ENCODE results near the gene CMTM6.
"Not testable (repeated sequence)": the region's sequence is repeated elsewhere in the genome, so short reads cannot be mapped to it uniquely, and the experiment has no call there.

Gene CMTM6

DNA sequence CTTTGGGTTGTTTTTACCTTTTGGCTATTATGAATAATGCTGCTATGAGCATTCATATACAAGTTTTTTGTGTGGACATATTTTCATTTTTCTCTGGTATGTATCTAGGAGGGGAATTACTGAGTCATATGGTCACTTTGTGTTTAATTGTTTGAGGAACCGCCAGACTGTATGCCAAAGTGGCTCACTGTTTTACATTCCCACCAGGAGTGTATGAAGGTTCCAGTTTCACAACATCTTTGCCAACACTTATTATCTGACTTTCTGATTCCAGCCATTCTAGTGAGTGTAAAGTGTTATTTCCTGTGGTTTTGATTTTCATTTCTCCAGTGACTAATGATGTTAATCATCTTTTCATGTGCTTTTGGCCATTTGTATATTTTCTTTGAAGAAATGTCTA is 59.2 kb downstream of the CMTM6 start:
- no peak for DNase-seq (ENCODE audit: low read depth)

DNA sequence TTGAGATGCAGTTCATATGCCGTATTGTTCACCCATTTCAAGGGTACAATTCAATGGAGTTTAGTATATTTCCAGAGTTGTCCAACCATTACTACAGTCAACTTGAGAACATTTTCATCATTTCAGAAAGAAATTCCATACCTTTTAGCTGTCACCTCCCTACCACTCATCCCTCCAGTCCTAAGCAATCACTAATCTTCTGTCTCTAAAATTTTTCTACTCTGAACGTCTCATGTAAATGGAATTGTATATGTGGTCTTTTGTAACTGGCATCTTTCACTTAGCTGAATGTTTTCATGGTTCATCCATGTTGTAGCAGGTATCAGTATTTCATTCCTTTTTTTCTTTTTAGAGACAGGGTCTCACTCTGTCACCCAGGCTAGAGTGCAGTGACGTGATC is 59.9 kb downstream of the CMTM6 start:
- no peak for DNase-seq (ENCODE audit: low read depth)

DNA sequence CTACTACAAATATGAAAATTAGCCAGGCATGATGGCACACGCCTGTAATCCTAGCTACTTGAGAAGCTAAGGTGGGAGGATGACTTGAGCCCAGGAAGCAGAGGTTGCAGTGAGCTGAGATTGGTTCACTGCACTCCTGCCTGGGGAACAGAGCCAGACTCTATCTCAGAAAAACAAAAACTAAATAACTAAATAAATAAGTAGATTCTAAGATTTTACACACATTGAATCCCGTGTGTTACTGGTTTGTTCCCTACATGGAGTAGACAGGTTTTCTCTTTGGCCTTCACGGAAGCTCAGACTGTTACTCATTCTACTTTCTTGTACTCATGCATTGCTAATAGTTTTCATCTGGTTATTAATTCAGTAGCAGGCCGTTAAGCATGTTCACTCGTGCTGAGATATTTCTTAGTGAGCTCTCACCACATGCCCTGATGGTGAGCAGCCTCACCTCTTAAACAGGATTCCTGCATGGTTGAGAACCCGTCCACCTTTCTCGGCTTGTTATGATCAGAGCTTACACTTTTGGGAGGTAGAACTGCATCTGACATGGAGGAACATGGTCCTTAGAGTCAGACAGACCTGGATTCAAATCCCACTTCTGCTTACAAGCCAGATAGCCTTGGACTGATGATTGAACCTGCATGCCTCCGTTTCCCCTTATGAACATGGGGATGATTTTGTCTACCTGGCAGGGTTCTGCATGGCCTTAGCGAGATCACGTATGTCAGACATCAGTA is 61.9 kb downstream of the CMTM6 start:
- no peak for DNase-seq (ENCODE audit: low read depth)

DNA sequence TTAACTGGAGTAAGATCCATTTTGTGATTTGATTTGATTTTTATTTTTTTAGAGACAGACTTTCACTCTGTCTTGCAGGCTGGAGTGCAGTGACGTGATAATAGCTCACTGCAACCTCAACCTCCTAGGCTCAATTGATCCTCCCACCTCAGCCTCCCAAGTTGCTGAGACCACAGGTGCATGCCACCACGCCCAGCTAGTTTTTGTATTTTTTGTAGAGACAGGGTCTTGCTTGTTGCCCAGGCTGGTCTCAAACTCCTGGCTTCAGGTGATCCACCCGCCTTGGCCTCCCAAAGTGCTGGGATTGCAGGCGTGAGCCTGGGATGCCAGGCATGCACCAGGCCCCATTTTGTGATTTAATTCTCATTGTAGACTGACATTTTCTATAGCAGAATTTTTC is 63.2 kb downstream of the CMTM6 start:
- not testable (repeated sequence) for DNase-seq (ENCODE audit: low read depth)

DNA sequence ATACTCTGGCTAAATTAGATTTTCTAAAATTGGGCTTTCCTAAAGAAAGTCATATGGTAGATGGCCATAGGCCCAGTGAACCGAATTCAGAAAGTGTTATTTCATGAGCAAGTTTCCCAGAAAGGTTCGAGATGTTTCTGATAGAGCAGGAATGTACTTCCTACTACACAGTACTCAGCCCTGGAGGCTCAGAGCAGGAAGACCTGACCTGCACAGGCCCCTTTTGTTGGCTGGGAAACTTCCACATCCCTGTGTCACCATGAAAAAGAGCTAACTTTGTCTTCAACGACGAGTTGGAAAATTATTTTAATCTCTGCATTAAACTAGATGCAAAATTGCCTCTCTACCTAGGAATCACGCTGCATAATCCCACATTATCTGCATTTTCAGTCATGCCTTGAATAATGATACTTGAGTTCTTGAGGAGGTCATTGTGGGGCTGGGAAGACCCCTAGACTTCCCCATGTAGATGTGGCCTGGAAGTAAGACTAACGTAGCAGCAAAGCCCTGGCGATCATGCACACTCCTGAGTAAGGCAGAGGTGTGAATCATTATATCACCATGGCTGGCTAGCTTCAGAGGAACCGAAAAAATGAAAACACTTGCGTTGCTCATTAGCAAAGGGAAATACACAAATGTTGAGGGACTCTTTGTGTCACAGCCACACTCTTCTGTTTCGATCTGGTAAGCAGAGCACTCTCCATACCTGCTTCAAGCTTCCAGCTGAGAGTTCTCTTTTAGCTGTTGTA is 63.9 kb downstream of the CMTM6 start:
- DNase-seq (ENCODE audit: low read depth), result no peak

DNA sequence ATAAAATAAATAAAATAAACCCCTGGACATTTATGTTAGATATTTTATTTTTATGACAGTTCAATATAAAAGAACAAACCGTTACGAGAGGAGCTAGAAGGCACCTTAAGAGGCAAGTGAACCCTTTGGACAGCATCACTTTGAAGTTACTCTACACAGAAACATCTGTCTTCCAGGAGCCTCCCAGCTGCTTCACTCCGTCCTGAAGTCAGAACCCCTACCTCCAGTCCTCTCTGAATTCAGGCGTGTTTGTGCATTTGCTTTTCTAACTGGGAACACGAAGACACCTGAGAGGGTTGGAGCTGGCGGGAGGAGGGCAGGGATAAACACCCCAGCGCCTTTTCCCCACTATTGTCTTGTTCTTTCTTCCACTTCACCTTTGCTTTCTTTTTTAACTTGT is 64.8 kb downstream of the CMTM6 start:
- no peak for DNase-seq (ENCODE audit: low read depth)

DNA sequence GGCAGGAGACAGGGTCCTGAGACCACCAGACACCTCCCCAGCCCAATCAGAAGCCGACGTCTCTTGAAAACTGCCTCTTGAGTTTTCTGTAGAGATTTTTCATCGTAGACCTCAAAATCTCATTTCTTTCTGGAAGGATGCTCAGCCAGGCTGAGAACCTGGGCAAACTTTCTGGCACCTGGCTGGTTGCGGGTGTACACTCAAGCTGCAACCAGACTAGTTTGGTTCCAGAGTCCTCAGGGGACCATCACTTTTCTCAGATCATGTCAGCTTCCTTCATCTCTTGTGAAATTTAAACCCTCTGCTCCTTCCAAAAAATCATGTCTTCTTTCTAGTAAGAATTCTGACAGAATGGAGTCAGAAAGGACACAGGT is 65.8 kb downstream of the CMTM6 start:
- DNase-seq (ENCODE audit: low read depth), result no peak

DNA sequence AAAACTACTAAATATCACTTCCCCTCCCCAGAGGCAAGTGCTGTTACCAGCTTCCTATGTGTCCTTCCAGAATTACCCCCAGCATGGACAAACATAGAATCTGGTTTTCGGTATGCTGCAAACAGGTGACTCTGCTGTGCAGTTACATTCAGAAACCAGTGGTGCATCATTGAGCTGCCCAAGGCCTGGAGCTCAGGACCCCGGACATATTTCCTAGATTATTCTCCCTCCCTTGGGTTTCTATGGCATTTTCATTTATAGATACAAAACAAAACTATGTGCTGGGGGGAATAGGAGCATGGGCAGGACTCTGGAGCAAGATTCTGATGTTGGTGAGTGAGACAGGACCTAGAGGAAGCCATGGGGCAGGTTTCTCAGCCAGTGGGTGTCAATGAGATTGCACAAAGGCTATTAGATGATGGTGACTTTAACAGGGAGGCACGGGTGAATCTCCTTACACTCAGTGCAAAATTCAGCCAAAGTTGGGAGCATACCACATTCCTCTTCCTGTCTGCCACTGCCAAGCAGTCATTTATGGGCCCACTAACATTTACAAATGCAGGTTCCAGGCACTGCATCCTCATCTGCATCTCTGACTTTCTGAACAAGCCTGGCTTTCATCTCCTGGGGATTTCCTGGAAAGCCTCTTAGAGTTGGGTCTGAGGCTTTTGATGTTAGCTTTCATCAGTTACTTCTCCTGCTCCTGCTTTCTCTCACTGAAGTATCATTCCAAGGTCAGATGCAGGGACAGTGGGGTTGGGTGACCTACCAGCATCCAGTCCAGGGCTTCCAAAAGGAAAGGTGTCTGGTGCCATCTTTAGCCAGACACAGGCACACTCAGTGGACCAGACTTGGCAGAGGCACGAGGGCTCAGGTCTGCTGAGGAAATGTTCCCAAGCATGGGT is 66.5 kb downstream of the CMTM6 start:
- DNase-seq (ENCODE audit: low read depth), result no peak

DNA sequence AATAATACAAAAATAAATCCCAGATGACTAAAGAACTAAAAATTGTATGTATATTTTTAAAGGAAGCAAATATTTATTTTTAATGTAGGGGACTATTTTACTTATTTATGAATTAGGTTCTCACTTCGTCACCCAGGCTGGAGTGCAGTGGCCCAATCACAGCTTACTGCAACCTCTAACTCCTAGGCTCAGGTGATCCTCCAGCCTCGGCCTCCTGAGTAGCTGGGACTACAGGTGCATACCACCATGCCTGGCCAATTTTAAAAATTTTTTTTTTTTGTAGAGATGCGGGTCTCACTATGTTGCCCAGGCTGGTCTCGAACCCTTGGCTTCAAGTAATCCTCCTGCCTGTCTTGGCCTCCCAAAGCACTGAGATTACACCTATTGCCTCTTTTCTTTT is 68.4 kb downstream of the CMTM6 start:
- DNase-seq (ENCODE audit: low read depth), result no peak

DNA sequence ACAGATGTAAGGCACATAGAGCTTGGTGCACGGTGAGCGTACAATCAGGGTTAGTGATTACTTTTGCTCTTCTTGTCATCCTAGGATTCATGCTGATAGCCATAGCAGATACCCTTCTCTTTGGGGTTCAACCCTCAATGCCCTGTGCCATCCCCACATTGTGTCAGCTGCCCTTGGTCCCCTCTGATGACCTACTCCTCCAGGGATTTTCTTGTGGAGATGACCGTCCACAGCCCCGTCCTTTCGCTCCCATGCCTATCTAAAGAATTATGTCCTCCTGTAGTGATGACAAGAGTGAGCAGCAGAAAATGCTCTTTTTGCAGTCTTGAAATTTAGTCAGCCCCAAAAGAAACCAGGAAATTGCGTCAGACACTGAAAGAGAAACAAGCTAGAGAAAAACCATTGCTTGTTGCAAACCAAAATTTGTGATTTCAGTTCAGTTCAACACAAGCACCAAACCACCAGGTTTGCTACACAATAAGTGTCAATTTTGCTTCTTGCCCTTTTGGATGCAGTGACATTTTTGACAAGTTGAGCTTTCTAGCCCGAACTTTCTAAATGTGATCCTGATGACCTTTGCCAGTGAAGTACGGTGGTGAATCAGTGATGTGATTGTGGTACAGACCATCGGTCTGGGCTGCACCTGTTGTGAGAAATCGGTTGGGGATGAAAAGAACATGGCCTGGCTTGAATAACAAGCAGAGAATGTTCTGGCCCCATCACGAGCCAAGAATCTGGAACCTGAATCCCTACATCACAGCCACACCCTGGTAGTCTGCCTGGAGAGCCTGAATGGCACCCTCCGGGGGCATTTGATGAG is 69.7 kb downstream of the CMTM6 start:
- DNase-seq (ENCODE audit: low read depth), result no peak

DNA sequence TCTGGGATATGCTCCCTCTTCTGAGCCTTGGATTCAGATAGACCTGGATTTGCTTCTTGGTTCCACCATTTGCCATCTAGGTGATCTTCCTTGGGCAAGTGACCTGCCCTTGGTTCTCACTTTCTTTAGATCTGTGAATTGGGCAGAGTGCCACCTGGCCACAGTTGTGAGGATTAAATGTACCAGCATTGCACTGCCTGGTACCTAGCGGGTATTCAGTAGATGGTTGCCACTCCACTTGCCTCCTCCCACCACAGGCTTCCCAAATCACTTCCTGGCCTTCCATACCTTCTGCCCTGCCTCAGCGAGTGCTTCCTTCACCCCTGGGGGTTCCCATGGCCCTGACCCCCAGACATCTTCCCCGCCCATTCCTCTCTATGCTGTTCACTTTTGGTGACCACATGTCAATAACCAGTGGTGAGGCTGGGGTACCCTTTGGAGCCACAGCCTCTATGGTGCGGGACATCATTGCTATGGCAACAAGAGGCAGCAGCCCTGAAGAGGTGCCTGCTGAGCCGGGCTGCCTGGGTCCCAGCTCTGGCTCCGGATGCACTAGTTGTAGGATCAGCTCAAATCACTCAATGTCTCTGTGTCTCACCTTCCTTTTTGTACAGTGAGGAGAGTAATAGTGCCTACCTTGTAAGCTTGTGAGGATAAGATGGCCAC is 70.5 kb downstream of the CMTM6 start:
- DNase-seq (ENCODE audit: low read depth), result no peak

DNA sequence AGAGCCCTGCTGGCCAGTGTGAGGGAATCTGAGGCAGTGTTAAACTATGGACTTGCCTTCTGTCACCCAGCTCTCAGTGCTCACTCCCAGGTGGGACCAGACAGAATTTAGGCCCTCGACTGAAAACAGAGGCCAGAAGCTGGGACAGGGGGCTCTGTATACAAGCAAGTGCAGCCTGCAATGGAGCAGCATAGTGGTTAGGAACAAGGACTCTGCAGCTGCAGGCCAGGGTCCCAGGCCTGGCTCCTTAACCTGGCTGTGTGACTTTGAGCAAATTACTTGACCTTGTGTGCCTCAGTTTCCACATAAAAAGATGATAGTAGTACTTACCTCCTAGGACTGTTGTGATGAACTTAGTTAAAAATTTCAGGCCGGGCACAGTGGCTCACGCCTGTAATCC is 71.2 kb downstream of the CMTM6 start:
- DNase-seq (ENCODE audit: low read depth), result no peak
